HepG2 (cell line): Measurements from ENCODE around the gene P2RY6. TPM values are rescaled to one million over a fixed set of nuclear protein-coding genes. Genes with fewer than 3 reads are reported as not detected.

Source experiments
- CBX1 ChIP-seq: IDR thresholded peaks from one replicate; pipeline ENCODE4 v1.6.1; 2016; ENCODE audit warnings: antibody characterized with exemption, low read depth
- CCDC6 ChIP-seq: sonication (generic); formaldehyde crosslinking; IDR thresholded peaks from 2 replicates; pipeline ENCODE4 v1.8.1; 2022; ENCODE audit warnings: mild to moderate bottlenecking, missing genetic modification reagents, moderate library complexity
- CERS6 ChIP-seq: sonication (generic); formaldehyde crosslinking; IDR thresholded peaks from 2 replicates; pipeline ENCODE4 v1.5.0; 2020; ENCODE audit warnings: missing genetic modification reagents
- E2F5 ChIP-seq: sonication (generic); formaldehyde crosslinking; conservative IDR thresholded peaks from 2 replicates; pipeline ENCODE4 v1.4.0; 2020; ENCODE audit warnings: missing genetic modification reagents
- FOXM1 ChIP-seq: sonication (generic); formaldehyde crosslinking; IDR thresholded peaks from 2 replicates; pipeline ENCODE4 v1.5.0; 2020; ENCODE audit warnings: missing genetic modification reagents
- FOXP1 ChIP-seq, 2 experiments: fragments of 450-650 bp in 1 of 2; IDR thresholded peaks; 2 replicates each; pipeline ENCODE4 v1.6.1; 2017 to 2018; ENCODE audit warnings: antibody characterized with exemption in 1 of 2
- HBP1 ChIP-seq: IDR thresholded peaks from 2 replicates; pipeline ENCODE4 v1.6.1; 2016; ENCODE audit warnings: low read depth, control low read depth
- PHF5A ChIP-seq: IDR thresholded peaks from one replicate; pipeline ENCODE4 v1.6.1; 2018; ENCODE audit warnings: low read depth, missing genetic modification reagents; ENCODE audit not compliant: unreplicated experiment
- RARG ChIP-seq: sonication (generic); formaldehyde crosslinking; IDR thresholded peaks from 2 replicates; pipeline ENCODE4 v1.4.0; 2020; ENCODE audit warnings: low read depth, mild to moderate bottlenecking, missing genetic modification reagents
- ZNF256 ChIP-seq: sonication (generic); formaldehyde crosslinking; conservative IDR thresholded peaks from 2 replicates; pipeline ENCODE4 v1.4.0; 2020; ENCODE audit warnings: missing genetic modification reagents
- ZNF318 ChIP-seq: sonication (generic); formaldehyde crosslinking; IDR thresholded peaks from 2 replicates; pipeline ENCODE4 v1.4.0; 2020; ENCODE audit warnings: mild to moderate bottlenecking, missing genetic modification reagents
- ZNF382 ChIP-seq: sonication (generic); formaldehyde crosslinking; IDR thresholded peaks from 2 replicates; pipeline ENCODE4 v1.5.0; 2020; ENCODE audit warnings: missing genetic modification reagents, mild to moderate bottlenecking, borderline replicate concordance
- ZNF431 ChIP-seq: sonication (generic); formaldehyde crosslinking; IDR thresholded peaks from 2 replicates; pipeline ENCODE4 v1.9.0; 2022; ENCODE audit warnings: missing genetic modification reagents, low read depth, mild to moderate bottlenecking, borderline replicate concordance
- ZNF484 ChIP-seq: sonication (generic); formaldehyde crosslinking; IDR thresholded peaks from 2 replicates; pipeline ENCODE4 v1.5.1; 2020; ENCODE audit warnings: mild to moderate bottlenecking, low read depth, missing genetic modification reagents, borderline replicate concordance
- ZNF709 ChIP-seq: sonication (generic); formaldehyde crosslinking; IDR thresholded peaks from 2 replicates; pipeline ENCODE4 v1.5.0; 2020; ENCODE audit warnings: mild to moderate bottlenecking, missing genetic modification reagents
- ZNF749 ChIP-seq: sonication (generic); formaldehyde crosslinking; IDR thresholded peaks from 2 replicates; pipeline ENCODE4 v1.8.0; 2022; ENCODE audit warnings: mild to moderate bottlenecking, missing genetic modification reagents, moderate library complexity, borderline replicate concordance
- ZNF777 ChIP-seq: sonication (generic); formaldehyde crosslinking; IDR thresholded peaks from 2 replicates; pipeline ENCODE4 v1.4.0; 2020; ENCODE audit warnings: missing genetic modification reagents
- polyA plus RNA-seq, 8 experiments: library from polyadenylated mRNA; depleted of rRNA in 3 of 8; stranded (reverse) in 7 of 8; unstranded in 1 of 8; fragments of >200 nt; fragmentation: Illumina TruSeq in 4 of 8; extraction: Trizol in 4 of 8; gene quantifications; 2 replicates each; pipeline versions ENCODE4 v1.2.1 to v1.2.3, GENCODE V29; 2011 to 2016; ENCODE audit warnings: low read depth in 4 of 8, missing spikeins in 1 of 8, mixed read lengths in 1 of 8; ENCODE audit not compliant: insufficient read depth in 1 of 8
- total RNA-seq, 5 experiments: library from RNA; depleted of rRNA; stranded (reverse); fragments of >200 nt; fragmentation: Illumina TruSeq; extraction: Trizol; gene quantifications; 2 replicates each; pipeline ENCODE4 v1.2.3, GENCODE V29; 2016; ENCODE audit warnings: low read depth in 1 of 5

Gene P2RY6
- total and polyA plus RNA-seq, 2 of the 13 experiments (the other 11 are each of a cell fraction or from before 2014, with no cell fraction given), result 0.09 to 0.29 TPM

GRCh38 chr11:73308961-73309919 lies 37.1 kb downstream of the P2RY6 start (continued):
- TF ChIP-seq ZNF318 (CRISPR knock-in tag) (no peak), ZNF431 (CRISPR knock-in tag) (no peak), ZNF484 (CRISPR knock-in tag) (no peak), CBX1 (no peak), PHF5A (CRISPR knock-in tag) (no peak), E2F5 (CRISPR knock-in tag) (no peak), ZNF382 (CRISPR knock-in tag) (no peak), HBP1 (CRISPR knock-in tag) (no peak), FOXP1 (IDR thresholded peaks at IDR 0.05) (no peak), FOXP1 (CRISPR knock-in tag; IDR thresholded peaks at IDR 0.05) (peak; percentile 45; the same call in 1 of the 2 replicates), CERS6 (CRISPR knock-in tag) (no peak), CCDC6 (peak; percentile 70; the same call in 1 of the 2 replicates), ZNF709 (CRISPR knock-in tag) (peak; percentile 69), ZNF777 (CRISPR knock-in tag) (peak; percentile 98), FOXM1 (CRISPR knock-in tag) (no peak), RARG (no peak), ZNF256 (0 out of 2 replicates have a peak, but pooled peaks have one; percentile 78), ZNF749 (CRISPR knock-in tag) (no peak; the same call in 1 of the 2 replicates)
